Globus pallidus (tissue), 1 donor: Measurements from ENCODE around the gene CXorf51B.
"Not testable (repeated sequence)": the region's sequence is repeated elsewhere in the genome, so short reads cannot be mapped to it uniquely, and the experiment has no call there.

Source experiments
- DNase-seq: peaks from one replicate; pipeline ENCODE4 v3.0.0-alpha.2; 2015; ENCODE audit warnings: low spot score

Gene CXorf51B

DNA sequence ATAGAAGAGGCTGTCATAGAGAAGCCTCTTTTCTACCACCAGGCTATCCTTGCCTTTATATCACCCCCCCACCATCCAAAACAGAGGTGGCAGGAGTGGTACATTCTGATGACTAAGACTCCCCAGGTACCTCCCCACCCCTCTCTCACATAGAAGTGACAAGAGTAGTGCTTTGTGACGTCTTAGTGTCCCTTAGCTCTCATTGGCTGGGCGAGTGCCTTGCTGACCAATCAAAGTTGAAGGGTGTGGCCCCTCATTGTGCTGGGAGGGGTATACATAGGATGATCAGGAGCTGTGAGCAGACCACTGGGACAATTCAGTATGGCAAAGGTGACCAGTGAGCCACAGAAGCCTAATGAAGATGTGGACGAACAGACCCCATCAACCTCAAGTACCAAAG lies at the start of gene CXorf51B:
Gene CXorf51B, plus strand, starts transcription at position 301 of the 400 bp plus-strand sequence. Its CDS starts 21 bp downstream, at position 322.
- DNase-seq = not testable (repeated sequence)

DNA sequence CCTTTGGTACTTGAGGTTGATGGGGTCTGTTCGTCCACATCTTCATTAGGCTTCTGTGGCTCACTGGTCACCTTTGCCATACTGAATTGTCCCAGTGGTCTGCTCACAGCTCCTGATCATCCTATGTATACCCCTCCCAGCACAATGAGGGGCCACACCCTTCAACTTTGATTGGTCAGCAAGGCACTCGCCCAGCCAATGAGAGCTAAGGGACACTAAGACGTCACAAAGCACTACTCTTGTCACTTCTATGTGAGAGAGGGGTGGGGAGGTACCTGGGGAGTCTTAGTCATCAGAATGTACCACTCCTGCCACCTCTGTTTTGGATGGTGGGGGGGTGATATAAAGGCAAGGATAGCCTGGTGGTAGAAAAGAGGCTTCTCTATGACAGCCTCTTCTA lies 5.1 kb downstream of the CXorf51B start, which contains the start of gene CXorf51A:
Gene CXorf51A, minus strand, starts transcription at position 101 of the 400 bp plus-strand sequence. Its CDS starts 21 bp downstream, at position 80.
- DNase-seq = not testable (repeated sequence)

DNA sequence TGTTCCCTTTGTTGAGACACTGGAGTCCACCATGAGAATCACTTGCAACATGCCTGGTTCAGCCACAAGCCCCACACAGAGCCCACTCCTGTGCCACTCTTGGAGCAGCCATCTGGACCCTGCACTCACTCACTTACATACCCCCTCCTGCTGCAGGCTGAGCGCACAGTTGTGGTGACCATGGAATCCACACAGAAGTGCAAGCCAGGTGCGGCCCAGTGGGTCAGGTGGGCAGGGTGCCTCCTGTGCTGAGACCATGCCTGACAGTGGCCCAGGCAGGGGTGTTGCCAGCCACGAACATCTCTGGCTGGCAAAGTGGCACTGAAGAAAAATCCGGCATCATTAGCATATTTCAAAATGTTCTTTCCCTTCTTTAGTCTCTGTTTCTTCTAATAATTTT lies 22.4 kb downstream of the CXorf51B start:
- no peak for DNase-seq

DNA sequence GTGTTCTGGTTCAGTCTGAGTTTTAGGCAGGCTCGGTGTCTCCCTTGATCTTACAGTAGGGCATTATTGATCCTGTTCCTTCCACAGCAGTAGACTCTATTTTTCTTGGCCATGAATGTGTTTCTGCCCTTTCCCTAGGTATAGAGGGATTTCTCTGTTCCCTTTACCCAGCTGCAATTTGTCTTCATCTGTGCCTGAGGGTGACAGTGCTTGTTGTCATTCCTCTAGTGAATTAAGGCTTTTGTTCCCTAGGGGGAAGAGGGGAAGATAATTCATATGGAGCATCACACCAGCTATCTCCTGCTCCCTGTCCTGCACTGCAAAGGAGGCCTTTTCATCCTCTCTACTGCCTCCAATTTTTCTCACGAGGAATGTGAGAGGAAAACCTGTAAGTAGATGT lies 44.7 kb downstream of the CXorf51B start:
- peak; percentile 73 for DNase-seq
